Measurements from ENCODE around the gene GRAP2. TPM values are rescaled to one million over a fixed set of nuclear protein-coding genes. Genes with fewer than 3 reads are reported as not detected.
A peak's percentile ranks its signal among the peaks of the same experiment; 100 is the strongest.

The GRAP2 gene
- total RNA-seq, 3 donors from 2014 or later, result 0.66 to 8.0 (median 3.5) TPM

GRCh38 chr22:39941601-39942000, 40.7 kb downstream of the GRAP2 start:
- H3K27ac ChIP-seq, result no peak overlapping the region
- TF ChIP-seq POLR2AphosphoS5 (IDR thresholded peaks at IDR 0.05) (no peak), CTCF (IDR thresholded peaks at IDR 0.05) (no peak), POLR2A (IDR thresholded peaks at IDR 0.05) (no peak)
- H3K4me3 ChIP-seq, result no peak overlapping the region
- no peaks in the 10 kb centered on the region for H3K9me3 ChIP-seq
- H3K36me3 ChIP-seq, result no peaks in the 10 kb centered on the region
- intact Hi-C loops (cut with DNase I; ENCODE audit: low total_unique reads), result no loop called here
- H3K4me1 ChIP-seq, result peaks cover 0 to 2% of the 10 kb centered on the region in 2 donors
- no peaks in the 10 kb centered on the region for H3K27me3 ChIP-seq
- DNase-seq (ENCODE audit: low spot score in 2 of 2), result no peak

- no peak overlapping the region for H3K4me3 ChIP-seq
- intact Hi-C loops (cut with DNase I; ENCODE audit: low total_unique reads), result no loop called here
- H3K27me3 ChIP-seq, result no peaks in the 10 kb centered on the region
- no peak for DNase-seq (ENCODE audit: low spot score in 2 of 2)
- peaks cover 0 to 11% of the 10 kb centered on the region in 2 donors for H3K4me1 ChIP-seq
- no peak overlapping the region for H3K27ac ChIP-seq
- no peaks in the 10 kb centered on the region for H3K36me3 ChIP-seq
- no peaks in the 10 kb centered on the region for H3K9me3 ChIP-seq
- TF ChIP-seq POLR2A (IDR thresholded peaks at IDR 0.05), result no peak
- no peak for TF ChIP-seq POLR2AphosphoS5 (IDR thresholded peaks at IDR 0.05)
- TF ChIP-seq CTCF (IDR thresholded peaks at IDR 0.05), result no peak
Observed at GRCh38 chr22:39942439-39943230, 41.8 kb downstream of the GRAP2 start.

- H3K4me3 ChIP-seq, result no peak overlapping the region
- intact Hi-C loops (cut with DNase I; ENCODE audit: low total_unique reads), result no loop called here
- TF ChIP-seq CTCF (IDR thresholded peaks at IDR 0.05) (no peak), POLR2A (IDR thresholded peaks at IDR 0.05) (no peak), POLR2AphosphoS5 (IDR thresholded peaks at IDR 0.05) (no peak)
- peaks cover 0 to 14% of the 10 kb centered on the region in 2 donors for H3K4me1 ChIP-seq
- no peaks in the 10 kb centered on the region for H3K9me3 ChIP-seq
- H3K27me3 ChIP-seq, result no peaks in the 10 kb centered on the region
- no peaks in the 10 kb centered on the region for H3K36me3 ChIP-seq
- no peak for DNase-seq (ENCODE audit: low spot score in 2 of 2)
- H3K27ac ChIP-seq, result no peak overlapping the region
Observed at GRCh38 chr22:39943337-39943736, 42.5 kb downstream of the GRAP2 start.

GRCh38 chr22:39943953-39944872, 43.3 kb downstream of the GRAP2 start:
- intact Hi-C loops (cut with DNase I; ENCODE audit: low total_unique reads), result no loop called here
- TF ChIP-seq CTCF (IDR thresholded peaks at IDR 0.05) (no peak), POLR2AphosphoS5 (IDR thresholded peaks at IDR 0.05) (no peak), POLR2A (IDR thresholded peaks at IDR 0.05) (no peak)
- no peak overlapping the region for H3K4me3 ChIP-seq
- peak overlapping the region in 1 of 2 donors; percentile 25 for H3K27ac ChIP-seq
- H3K4me1 ChIP-seq, result peaks cover 0 to 14% of the 10 kb centered on the region in 2 donors
- DNase-seq (ENCODE audit: low spot score in 2 of 2), result no peak
- no peaks in the 10 kb centered on the region for H3K36me3 ChIP-seq
- no peaks in the 10 kb centered on the region for H3K9me3 ChIP-seq
- no peaks in the 10 kb centered on the region for H3K27me3 ChIP-seq

- TF ChIP-seq CTCF (IDR thresholded peaks at IDR 0.05) (no peak), POLR2A (IDR thresholded peaks at IDR 0.05) (no peak), POLR2AphosphoS5 (IDR thresholded peaks at IDR 0.05) (no peak)
- Histone ChIP-seq H3K4me3 (no peak overlapping the region), H3K27me3 (no peaks in the 10 kb centered on the region), H3K36me3 (no peaks in the 10 kb centered on the region), H3K9me3 (no peaks in the 10 kb centered on the region), H3K4me1 (peaks cover 0 to 14% of the 10 kb centered on the region in 2 donors), H3K27ac (peak overlapping the region; percentile 83 to 90)
- no peak for DNase-seq (ENCODE audit: low spot score in 2 of 2)
- intact Hi-C loops (cut with DNase I; ENCODE audit: low total_unique reads), result no loop called here
Observed at GRCh38 chr22:39946126-39946502, 45.2 kb downstream of the GRAP2 start.

Measured in breast epithelium (tissue), 4 donors.